Endothelial cell of umbilical vein (primary cell): ENCODE data around the gene GALR3.

Experiments
- CTCF ChIP-seq, 2 donors: IDR thresholded peaks; 1 replicate in 1 of 2; 2 replicates in 1 of 2; pipeline ENCODE4 v1.5.1; 2011; ENCODE audit warnings: low read length in 2 of 2, mild to moderate bottlenecking in 2 of 2, moderate library complexity in 2 of 2, control low read depth in 1 of 2, inconsistent platforms in 1 of 2, low read depth in 1 of 2; ENCODE audit not compliant: insufficient read depth in 1 of 2; ENCODE audit errors: extremely low read depth in 1 of 2
- POLR2A ChIP-seq: IDR thresholded peaks from 2 replicates; pipeline ENCODE4 v1.6.1; 2012; ENCODE audit warnings: low read depth, mild to moderate bottlenecking, control low read depth, low read length

GRCh38 chr22:37775785-37776638 is 47.2 kb upstream of the GALR3 start:
- no peak for TF ChIP-seq CTCF (IDR thresholded peaks at IDR 0.05; ENCODE audit: extremely low read depth in 1 of 2, insufficient read depth in 1 of 2, low read depth in 1 of 2, low read length in 2 of 2)
- no peak for TF ChIP-seq POLR2A
